Stimulated activated CD8-positive, alpha-beta memory T cell treated with anti-CD3 and anti-CD28 coated beads, Interleukin-7, amount 100 ng/mL, for 24 hours (primary cell): Measurements from ENCODE around the gene HOXC6.
"Not testable (repeated sequence)": the region's sequence is repeated elsewhere in the genome, so short reads cannot be mapped to it uniquely, and the experiment has no call there.

Experiments used
- DNase-seq: peaks from one replicate; pipeline ENCODE4 v3.0.0-alpha.2; 2020; ENCODE audit warnings: low read depth

Gene HOXC6

GRCh38 chr12:54058128-54058768, 30.0 kb downstream of the HOXC6 start:
- no peak for DNase-seq

GRCh38 chr12:54059668-54060067, 31.4 kb downstream of the HOXC6 start:
- DNase-seq, result no peak

- no peak for DNase-seq
Observed at GRCh38 chr12:54060174-54060974, 32.1 kb downstream of the HOXC6 start.

- DNase-seq, result no peak
Observed at GRCh38 chr12:54060975-54061778, 32.9 kb downstream of the HOXC6 start.

GRCh38 chr12:54065677-54066076, 37.4 kb downstream of the HOXC6 start:
- DNase-seq, result no peak

GRCh38 chr12:54066408-54066807, 38.2 kb downstream of the HOXC6 start:
- DNase-seq, result no peak

GRCh38 chr12:54068418-54069070, 40.3 kb downstream of the HOXC6 start:
- no peak for DNase-seq

GRCh38 chr12:54071942-54072341, 43.7 kb downstream of the HOXC6 start:
- DNase-seq, result no peak

GRCh38 chr12:54074308-54074707, 46.1 kb downstream of the HOXC6 start:
- no peak for DNase-seq

GRCh38 chr12:54075409-54075808, 47.2 kb downstream of the HOXC6 start:
- DNase-seq, result no peak

GRCh38 chr12:54075974-54076373, 47.7 kb downstream of the HOXC6 start:
- no peak for DNase-seq

GRCh38 chr12:54077843-54078242, 49.6 kb downstream of the HOXC6 start:
- not testable (repeated sequence) for DNase-seq

- DNase-seq, result not testable (repeated sequence)
Observed at GRCh38 chr12:54079115-54079514, 50.9 kb downstream of the HOXC6 start.
